ENCODE measurements around the gene PRR5L.

PRR5L gene

GRCh38 chr11:36264011-36264972 lies 31.8 kb upstream of the PRR5L start:
- Histone ChIP-seq H3K4me3 (ENCODE audit: insufficient read depth, low read depth, low read length) (no peak overlapping the region), H3K27ac (ENCODE audit: insufficient read depth, low read depth, low read length, poor library complexity, severe bottlenecking) (no peak overlapping the region), H3K4me1 (ENCODE audit: control insufficient read depth, insufficient read depth, low read length) (peaks cover 12% of the 10 kb centered on the region), H3K36me3 (ENCODE audit: control insufficient read depth, insufficient read depth, low read length) (no peaks in the 10 kb centered on the region), H3K9me3 (ENCODE audit: control insufficient read depth, low read length) (no peaks in the 10 kb centered on the region), H3K27me3 (ENCODE audit: control insufficient read depth, insufficient read depth, low read length, poor library complexity, severe bottlenecking) (no peaks in the 10 kb centered on the region)
- WGBS, 2 experiments = 77 to 83% methylated on average over 9 of the region's 9 CpGs

GRCh38 chr11:36264973-36265344 lies 31.1 kb upstream of the PRR5L start:
- Histone ChIP-seq H3K9me3 (ENCODE audit: control insufficient read depth, low read length) (no peaks in the 10 kb centered on the region), H3K27ac (ENCODE audit: insufficient read depth, low read depth, low read length, poor library complexity, severe bottlenecking) (no peak overlapping the region), H3K27me3 (ENCODE audit: control insufficient read depth, insufficient read depth, low read length, poor library complexity, severe bottlenecking) (no peaks in the 10 kb centered on the region), H3K4me1 (ENCODE audit: control insufficient read depth, insufficient read depth, low read length) (peaks cover 9% of the 10 kb centered on the region), H3K4me3 (ENCODE audit: insufficient read depth, low read depth, low read length) (no peak overlapping the region), H3K36me3 (ENCODE audit: control insufficient read depth, insufficient read depth, low read length) (no peaks in the 10 kb centered on the region)
- 93% methylated on average over 5 of the region's 5 CpGs for WGBS, 2 experiments

- Histone ChIP-seq H3K4me3 (ENCODE audit: insufficient read depth, low read depth, low read length) (no peak overlapping the region), H3K27ac (ENCODE audit: insufficient read depth, low read depth, low read length, poor library complexity, severe bottlenecking) (no peak overlapping the region), H3K27me3 (ENCODE audit: control insufficient read depth, insufficient read depth, low read length, poor library complexity, severe bottlenecking) (no peaks in the 10 kb centered on the region), H3K36me3 (ENCODE audit: control insufficient read depth, insufficient read depth, low read length) (no peaks in the 10 kb centered on the region), H3K9me3 (ENCODE audit: control insufficient read depth, low read length) (no peaks in the 10 kb centered on the region), H3K4me1 (ENCODE audit: control insufficient read depth, insufficient read depth, low read length) (peaks cover 9% of the 10 kb centered on the region)
- WGBS, 2 experiments = 37 to 40% methylated on average over 12 to 13 of the region's 13 CpGs
Observed at GRCh38 chr11:36265793-36266628, 30.1 kb upstream of the PRR5L start.

- H3K4me1 ChIP-seq (ENCODE audit: control insufficient read depth, insufficient read depth, low read length) = peaks cover 1% of the 10 kb centered on the region
- H3K4me3 ChIP-seq (ENCODE audit: insufficient read depth, low read depth, low read length) = no peak overlapping the region
- WGBS, 2 experiments = 57 to 60% methylated on average over 5 of the region's 5 CpGs
- no peaks in the 10 kb centered on the region for H3K36me3 ChIP-seq (ENCODE audit: control insufficient read depth, insufficient read depth, low read length)
- H3K9me3 ChIP-seq (ENCODE audit: control insufficient read depth, low read length) = no peaks in the 10 kb centered on the region
- no peak overlapping the region for H3K27ac ChIP-seq (ENCODE audit: insufficient read depth, low read depth, low read length, poor library complexity, severe bottlenecking)
- no peaks in the 10 kb centered on the region for H3K27me3 ChIP-seq (ENCODE audit: control insufficient read depth, insufficient read depth, low read length, poor library complexity, severe bottlenecking)
Observed at GRCh38 chr11:36266767-36267166, 29.3 kb upstream of the PRR5L start.

GRCh38 chr11:36268337-36268985 lies 27.6 kb upstream of the PRR5L start:
- 79 to 82% methylated on average over 8 of the region's 8 CpGs for WGBS, 2 experiments
- Histone ChIP-seq H3K36me3 (ENCODE audit: control insufficient read depth, insufficient read depth, low read length) (no peaks in the 10 kb centered on the region), H3K4me1 (ENCODE audit: control insufficient read depth, insufficient read depth, low read length) (no peaks in the 10 kb centered on the region), H3K9me3 (ENCODE audit: control insufficient read depth, low read length) (no peaks in the 10 kb centered on the region), H3K27me3 (ENCODE audit: control insufficient read depth, insufficient read depth, low read length, poor library complexity, severe bottlenecking) (no peaks in the 10 kb centered on the region), H3K27ac (ENCODE audit: insufficient read depth, low read depth, low read length, poor library complexity, severe bottlenecking) (no peak overlapping the region), H3K4me3 (ENCODE audit: insufficient read depth, low read depth, low read length) (no peak overlapping the region)

- WGBS, 2 experiments = 95% methylated on average over 9 of the region's 9 CpGs
- no peak overlapping the region for H3K4me3 ChIP-seq (ENCODE audit: insufficient read depth, low read depth, low read length)
- no peaks in the 10 kb centered on the region for H3K9me3 ChIP-seq (ENCODE audit: control insufficient read depth, low read length)
- no peaks in the 10 kb centered on the region for H3K36me3 ChIP-seq (ENCODE audit: control insufficient read depth, insufficient read depth, low read length)
- no peak overlapping the region for H3K27ac ChIP-seq (ENCODE audit: insufficient read depth, low read depth, low read length, poor library complexity, severe bottlenecking)
- H3K27me3 ChIP-seq (ENCODE audit: control insufficient read depth, insufficient read depth, low read length, poor library complexity, severe bottlenecking) = no peaks in the 10 kb centered on the region
- no peaks in the 10 kb centered on the region for H3K4me1 ChIP-seq (ENCODE audit: control insufficient read depth, insufficient read depth, low read length)
Observed at GRCh38 chr11:36270701-36271100, 25.4 kb upstream of the PRR5L start.

GRCh38 chr11:36271794-36272407 lies 24.2 kb upstream of the PRR5L start:
- no peaks in the 10 kb centered on the region for H3K4me1 ChIP-seq (ENCODE audit: control insufficient read depth, insufficient read depth, low read length)
- H3K27me3 ChIP-seq (ENCODE audit: control insufficient read depth, insufficient read depth, low read length, poor library complexity, severe bottlenecking) = no peaks in the 10 kb centered on the region
- H3K9me3 ChIP-seq (ENCODE audit: control insufficient read depth, low read length) = no peaks in the 10 kb centered on the region
- no peaks in the 10 kb centered on the region for H3K36me3 ChIP-seq (ENCODE audit: control insufficient read depth, insufficient read depth, low read length)
- H3K27ac ChIP-seq (ENCODE audit: insufficient read depth, low read depth, low read length, poor library complexity, severe bottlenecking) = no peak overlapping the region
- H3K4me3 ChIP-seq (ENCODE audit: insufficient read depth, low read depth, low read length) = no peak overlapping the region
- WGBS, 2 experiments = 93 to 96% methylated on average over 5 of the region's 5 CpGs

GRCh38 chr11:36273110-36273509 lies 23.0 kb upstream of the PRR5L start:
- 87 to 89% methylated on average over 3 of the region's 3 CpGs for WGBS, 2 experiments

GRCh38 chr11:36274414-36274813 lies 21.7 kb upstream of the PRR5L start:
- H3K4me1 ChIP-seq (ENCODE audit: control insufficient read depth, insufficient read depth, low read length) = peaks cover 5% of the 10 kb centered on the region
- no peaks in the 10 kb centered on the region for H3K9me3 ChIP-seq (ENCODE audit: control insufficient read depth, low read length)
- no peak overlapping the region for H3K27ac ChIP-seq (ENCODE audit: insufficient read depth, low read depth, low read length, poor library complexity, severe bottlenecking)
- no peaks in the 10 kb centered on the region for H3K36me3 ChIP-seq (ENCODE audit: control insufficient read depth, insufficient read depth, low read length)
- H3K27me3 ChIP-seq (ENCODE audit: control insufficient read depth, insufficient read depth, low read length, poor library complexity, severe bottlenecking) = no peaks in the 10 kb centered on the region
- WGBS, 2 experiments = 91 to 95% methylated on average over 7 of the region's 7 CpGs
- H3K4me3 ChIP-seq (ENCODE audit: insufficient read depth, low read depth, low read length) = no peak overlapping the region

More at GRCh38 chr11:36273110-36273509, 23.0 kb upstream of the PRR5L start:
- Histone ChIP-seq H3K4me3 (ENCODE audit: insufficient read depth, low read depth, low read length) (no peak overlapping the region), H3K4me1 (ENCODE audit: control insufficient read depth, insufficient read depth, low read length) (no peaks in the 10 kb centered on the region), H3K27ac (ENCODE audit: insufficient read depth, low read depth, low read length, poor library complexity, severe bottlenecking) (no peak overlapping the region), H3K9me3 (ENCODE audit: control insufficient read depth, low read length) (no peaks in the 10 kb centered on the region), H3K27me3 (ENCODE audit: control insufficient read depth, insufficient read depth, low read length, poor library complexity, severe bottlenecking) (no peaks in the 10 kb centered on the region), H3K36me3 (ENCODE audit: control insufficient read depth, insufficient read depth, low read length) (no peaks in the 10 kb centered on the region)
